ENCODE results near the gene INHA.

INHA gene

GRCh38 chr2:219611306-219611705 is 39.2 kb downstream of the INHA start:
- no peaks in the 10 kb centered on the region for H3K27me3 ChIP-seq (ENCODE audit: low read length)
- TF ChIP-seq EZH2phosphoT487 (conservative IDR thresholded peaks at IDR 0.05; ENCODE audit: low read length) (no peak), CTCF (IDR thresholded peaks at IDR 0.05; ENCODE audit: insufficient read depth, low read length, poor library complexity, severe bottlenecking) (no peak)
- no peaks in the 10 kb centered on the region for H3K9me3 ChIP-seq (ENCODE audit: insufficient read depth, low read length)
- H3K36me3 ChIP-seq (ENCODE audit: low read length) = no peaks in the 10 kb centered on the region
- no peak overlapping the region for H3K9ac ChIP-seq (ENCODE audit: low read length)
- H2AFZ ChIP-seq (ENCODE audit: low read depth, low read length, severe bottlenecking) = no peak overlapping the region
- no peaks in the 10 kb centered on the region for H3K79me2 ChIP-seq (ENCODE audit: insufficient read depth, low read length)
- no peaks in the 10 kb centered on the region for H3F3A ChIP-seq (ENCODE audit: insufficient read depth)
- no peaks in the 10 kb centered on the region for H3K9me2 ChIP-seq (replicated peaks; ENCODE audit: insufficient read depth, low read length)
- no peaks in the 10 kb centered on the region for H4K20me1 ChIP-seq (ENCODE audit: low read depth, low read length)
- H3K27ac ChIP-seq (ENCODE audit: low read depth, low read length) = no peak overlapping the region
- H3K4me2 ChIP-seq (ENCODE audit: low read depth, low read length, poor library complexity, severe bottlenecking) = no peak overlapping the region
- no peak overlapping the region for H3K4me3 ChIP-seq (ENCODE audit: insufficient read depth, low read length, poor library complexity, severe bottlenecking)

GRCh38 chr2:219611866-219612576 is 39.9 kb downstream of the INHA start:
- H3K9me3 ChIP-seq (ENCODE audit: insufficient read depth, low read length) = no peaks in the 10 kb centered on the region

DNA sequence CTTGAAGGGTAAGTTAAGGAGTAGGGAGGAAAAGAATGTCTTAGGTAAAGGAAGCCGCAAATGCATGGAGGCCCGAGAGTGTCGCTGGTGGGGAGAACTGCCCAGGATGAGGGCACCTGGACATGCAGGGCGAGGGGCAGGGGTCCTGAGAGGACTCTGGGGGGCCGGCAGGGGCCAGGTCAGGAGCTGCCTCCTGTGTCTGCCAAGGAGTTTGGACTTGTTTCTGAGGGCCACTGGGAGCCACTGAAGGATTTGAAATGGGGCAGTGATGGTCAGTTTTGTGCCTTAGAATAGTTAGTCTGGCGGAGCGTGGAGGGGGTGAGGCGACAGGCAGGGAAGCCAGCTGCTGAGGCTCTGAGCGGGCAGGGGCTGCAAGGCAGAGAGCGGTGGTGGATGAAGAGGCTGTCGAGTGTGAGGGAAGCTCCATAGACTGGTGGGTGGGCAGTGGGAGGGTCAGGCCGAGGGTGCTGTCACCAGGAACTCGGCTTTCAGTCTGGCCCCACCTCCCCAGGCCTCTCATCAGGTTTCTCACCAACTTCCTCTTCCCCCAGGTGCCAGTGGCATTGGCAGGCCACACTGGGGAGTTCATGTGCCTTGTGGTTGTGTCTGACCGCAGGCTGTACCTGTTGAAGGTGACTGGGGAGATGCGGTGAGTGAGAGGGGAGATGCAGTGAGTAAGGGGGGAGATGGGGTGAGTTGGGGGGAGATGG is 40.6 kb downstream of the INHA start:
- Histone ChIP-seq H3F3A (ENCODE audit: insufficient read depth) (no peaks in the 10 kb centered on the region), H3K4me2 (ENCODE audit: low read depth, low read length, poor library complexity, severe bottlenecking) (no peak overlapping the region), H3K27me3 (ENCODE audit: low read length) (no peaks in the 10 kb centered on the region), H3K9me3 (ENCODE audit: insufficient read depth, low read length) (no peaks in the 10 kb centered on the region), H2AFZ (ENCODE audit: low read depth, low read length, severe bottlenecking) (no peak overlapping the region), H3K27ac (ENCODE audit: low read depth, low read length) (no peak overlapping the region), H4K20me1 (ENCODE audit: low read depth, low read length) (no peaks in the 10 kb centered on the region), H3K9ac (ENCODE audit: low read length) (no peak overlapping the region), H3K79me2 (ENCODE audit: insufficient read depth, low read length) (no peaks in the 10 kb centered on the region), H3K36me3 (ENCODE audit: low read length) (no peaks in the 10 kb centered on the region), H3K9me2 (replicated peaks; ENCODE audit: insufficient read depth, low read length) (no peaks in the 10 kb centered on the region), H3K4me3 (ENCODE audit: insufficient read depth, low read length, poor library complexity, severe bottlenecking) (no peak overlapping the region)
- no peak for TF ChIP-seq CTCF (IDR thresholded peaks at IDR 0.05; ENCODE audit: insufficient read depth, low read length, poor library complexity, severe bottlenecking)
- no peak for TF ChIP-seq EZH2phosphoT487 (conservative IDR thresholded peaks at IDR 0.05; ENCODE audit: low read length)

More at GRCh38 chr2:219611866-219612576, 39.9 kb downstream of the INHA start:
- Histone ChIP-seq H3K4me3 (ENCODE audit: insufficient read depth, low read length, poor library complexity, severe bottlenecking) (no peak overlapping the region), H3K27me3 (ENCODE audit: low read length) (no peaks in the 10 kb centered on the region), H3F3A (ENCODE audit: insufficient read depth) (no peaks in the 10 kb centered on the region), H3K9me2 (replicated peaks; ENCODE audit: insufficient read depth, low read length) (no peaks in the 10 kb centered on the region), H3K27ac (ENCODE audit: low read depth, low read length) (no peak overlapping the region), H3K9ac (ENCODE audit: low read length) (no peak overlapping the region), H3K79me2 (ENCODE audit: insufficient read depth, low read length) (no peaks in the 10 kb centered on the region), H3K36me3 (ENCODE audit: low read length) (no peaks in the 10 kb centered on the region), H3K4me2 (ENCODE audit: low read depth, low read length, poor library complexity, severe bottlenecking) (no peak overlapping the region), H4K20me1 (ENCODE audit: low read depth, low read length) (no peaks in the 10 kb centered on the region), H2AFZ (ENCODE audit: low read depth, low read length, severe bottlenecking) (no peak overlapping the region)
- no peak for TF ChIP-seq EZH2phosphoT487 (conservative IDR thresholded peaks at IDR 0.05; ENCODE audit: low read length)
- TF ChIP-seq CTCF (IDR thresholded peaks at IDR 0.05; ENCODE audit: insufficient read depth, low read length, poor library complexity, severe bottlenecking) = no peak
